Ishikawa (cell line): ENCODE data around the gene MAGEH1.

Experiments used
- CREB1 ChIP-seq: IDR thresholded peaks from 2 replicates; pipeline ENCODE4 v1.6.1; 2012; ENCODE audit warnings: low read depth
- EP300 ChIP-seq: IDR thresholded peaks from 2 replicates; pipeline ENCODE4 v1.6.1; 2012; ENCODE audit warnings: borderline replicate concordance
- NFIC ChIP-seq: IDR thresholded peaks from 2 replicates; pipeline ENCODE4 v1.6.1; 2012
- RAD21 ChIP-seq: IDR thresholded peaks from 2 replicates; pipeline ENCODE4 v1.6.1; 2012; ENCODE audit warnings: low read depth
- TEAD4 ChIP-seq: IDR thresholded peaks from 2 replicates; pipeline ENCODE4 v1.6.1; 2012
- ZBTB7A ChIP-seq: IDR thresholded peaks from 2 replicates; pipeline ENCODE4 v1.6.1; 2012; ENCODE audit warnings: low read depth

DNA sequence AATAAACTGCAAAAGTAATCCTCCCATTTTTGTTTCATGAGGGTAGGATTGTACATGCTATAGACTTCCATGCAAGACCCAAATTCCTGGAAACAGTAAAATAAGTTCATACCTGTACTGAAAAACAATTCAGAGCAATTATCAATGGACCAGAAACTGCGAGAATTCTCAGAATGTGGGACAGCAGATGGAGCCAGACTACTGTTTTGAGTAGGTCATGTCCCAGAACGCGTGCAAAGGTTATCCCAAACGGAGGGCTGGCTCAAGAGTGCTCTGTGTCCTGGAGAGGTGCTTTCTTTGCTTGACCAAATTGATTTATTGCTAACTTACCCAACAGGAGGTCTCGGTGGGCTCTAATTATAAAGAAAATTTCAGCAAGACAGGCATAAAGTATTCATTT lies 1.7 kb upstream of the MAGEH1 start:
- TF ChIP-seq TEAD4 (no peak), RAD21 (peak; percentile 32; the same call in 1 of the 2 replicates), NFIC (no peak), EP300 (no peak), ZBTB7A (no peak), CREB1 (no peak)
